ENCODE measurements around the gene ABCD4.
"Not testable (repeated sequence)": the region's sequence is repeated elsewhere in the genome, so short reads cannot be mapped to it uniquely, and the experiment has no call there.

DNA sequence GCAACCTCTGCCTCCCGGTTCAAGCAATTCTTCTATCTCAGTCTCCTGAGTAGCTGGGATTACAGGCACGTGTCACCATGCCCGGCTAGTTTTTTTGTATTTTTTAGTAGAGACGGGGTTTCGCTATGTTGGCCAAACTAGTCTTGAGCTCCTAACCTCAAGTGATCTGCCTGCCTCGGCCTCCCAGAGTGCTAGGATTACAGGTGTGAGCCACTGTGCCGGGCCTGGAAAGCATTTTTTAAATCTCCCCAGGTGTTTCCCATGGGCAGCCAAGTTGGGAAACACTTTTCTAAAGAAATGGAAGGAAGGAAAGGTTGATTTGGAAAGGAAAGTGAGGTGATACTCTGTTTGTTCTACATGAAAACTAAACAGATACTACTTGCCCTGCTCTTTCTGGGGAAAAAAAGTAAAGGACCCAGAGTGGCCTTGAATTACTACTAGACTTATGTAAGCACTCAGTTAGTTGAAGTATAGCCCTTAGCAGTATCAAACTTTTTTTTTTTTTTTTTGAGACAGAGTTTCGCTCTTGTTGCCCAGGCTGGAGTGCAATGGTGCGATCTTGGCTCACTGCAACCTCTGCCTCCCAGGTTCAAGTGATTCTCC, 27.3 kb upstream of the ABCD4 start:
- TF ChIP-seq, protein P1, sequence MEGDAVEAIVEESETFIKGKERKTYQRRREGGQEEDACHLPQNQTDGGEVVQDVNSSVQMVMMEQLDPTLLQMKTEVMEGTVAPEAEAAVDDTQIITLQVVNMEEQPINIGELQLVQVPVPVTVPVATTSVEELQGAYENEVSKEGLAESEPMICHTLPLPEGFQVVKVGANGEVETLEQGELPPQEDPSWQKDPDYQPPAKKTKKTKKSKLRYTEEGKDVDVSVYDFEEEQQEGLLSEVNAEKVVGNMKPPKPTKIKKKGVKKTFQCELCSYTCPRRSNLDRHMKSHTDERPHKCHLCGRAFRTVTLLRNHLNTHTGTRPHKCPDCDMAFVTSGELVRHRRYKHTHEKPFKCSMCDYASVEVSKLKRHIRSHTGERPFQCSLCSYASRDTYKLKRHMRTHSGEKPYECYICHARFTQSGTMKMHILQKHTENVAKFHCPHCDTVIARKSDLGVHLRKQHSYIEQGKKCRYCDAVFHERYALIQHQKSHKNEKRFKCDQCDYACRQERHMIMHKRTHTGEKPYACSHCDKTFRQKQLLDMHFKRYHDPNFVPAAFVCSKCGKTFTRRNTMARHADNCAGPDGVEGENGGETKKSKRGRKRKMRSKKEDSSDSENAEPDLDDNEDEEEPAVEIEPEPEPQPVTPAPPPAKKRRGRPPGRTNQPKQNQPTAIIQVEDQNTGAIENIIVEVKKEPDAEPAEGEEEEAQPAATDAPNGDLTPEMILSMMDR (IDR thresholded peaks at IDR 0.05): not testable (repeated sequence)
- TF ChIP-seq POLR2A, EP300 (IDR thresholded peaks at IDR 0.05): not testable (repeated sequence)
